Measurements from ENCODE around the gene DCST2.
A peak's percentile ranks its signal among the peaks of the same experiment; 100 is the strongest.

Gene DCST2

GRCh38 chr1:155012026-155012546 is 21.5 kb downstream of the DCST2 start:
- no peak for DNase-seq (ENCODE audit: low read depth in 1 of 2, low spot score in 1 of 2)

DNA sequence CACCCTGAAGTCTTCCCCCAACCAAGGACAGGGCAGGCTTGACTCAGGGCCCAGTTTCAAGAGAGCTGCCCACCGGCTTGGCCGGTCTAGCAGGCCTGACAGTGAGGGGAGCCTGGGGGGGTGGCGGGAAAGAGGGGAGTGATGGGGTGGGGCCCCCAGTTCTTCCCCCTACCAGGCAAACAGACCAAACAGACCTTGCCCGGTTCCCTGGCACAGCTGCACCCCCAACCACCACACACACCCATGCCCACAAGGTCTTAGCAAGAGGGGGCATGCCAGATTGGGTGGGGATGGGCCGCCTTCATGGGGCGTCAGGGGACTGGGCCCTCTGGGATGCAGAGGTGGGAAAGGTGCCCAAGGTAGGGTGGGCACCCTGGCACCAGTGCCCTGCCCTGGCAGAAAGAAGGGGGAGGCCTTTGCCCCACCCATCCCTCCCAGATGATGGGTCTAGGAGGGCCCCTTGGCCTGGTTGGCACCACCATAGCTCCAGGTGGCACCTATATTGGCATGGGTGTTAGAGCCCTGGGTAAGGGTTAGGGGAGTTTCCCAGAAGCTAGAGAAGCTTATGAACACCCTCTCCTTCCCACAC is 22.1 kb downstream of the DCST2 start:
- no peak for DNase-seq (ENCODE audit: low read depth in 1 of 2, low spot score in 1 of 2)

- no peak for DNase-seq (ENCODE audit: low read depth in 1 of 2, low spot score in 1 of 2)
Measured at GRCh38 chr1:155011004-155011416, 22.6 kb downstream of the DCST2 start.

DNA sequence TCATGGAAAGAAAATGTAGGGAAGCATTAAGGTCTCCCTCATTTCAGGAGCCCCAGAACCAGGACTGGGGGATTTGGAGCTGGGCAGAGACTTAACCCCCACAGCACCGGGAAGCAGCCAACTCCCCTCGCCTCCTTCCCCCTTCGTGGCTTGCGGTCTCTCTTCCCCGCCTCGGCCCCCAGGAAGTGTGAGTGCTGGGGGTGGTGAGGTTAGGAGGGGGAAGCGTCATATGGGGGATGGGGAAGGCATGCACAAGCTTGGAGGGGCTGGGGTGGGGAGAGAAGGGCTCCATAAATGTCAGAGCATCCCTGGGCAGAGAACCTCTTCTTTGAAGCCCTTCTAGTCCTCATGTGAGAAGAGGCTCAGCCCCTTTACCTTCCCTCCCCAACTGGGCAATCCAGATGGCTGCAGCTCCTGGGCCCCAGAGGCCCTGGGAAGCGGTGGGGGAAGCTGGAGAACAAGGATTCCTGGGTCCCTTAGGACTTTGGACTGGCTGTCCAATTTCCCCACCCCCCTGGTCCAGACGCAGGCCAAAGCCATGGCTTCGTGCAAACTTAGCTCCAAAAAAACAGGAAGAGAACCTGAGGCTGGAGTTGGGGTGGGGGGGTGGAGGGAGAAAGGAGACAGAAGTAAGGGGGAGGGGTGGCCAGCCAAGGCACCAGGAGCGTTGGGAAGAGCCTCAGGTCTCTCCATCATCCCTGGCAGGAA is 23.2 kb downstream of the DCST2 start:
- DNase-seq (ENCODE audit: low read depth in 1 of 2, low spot score in 1 of 2) = no peak

DNA sequence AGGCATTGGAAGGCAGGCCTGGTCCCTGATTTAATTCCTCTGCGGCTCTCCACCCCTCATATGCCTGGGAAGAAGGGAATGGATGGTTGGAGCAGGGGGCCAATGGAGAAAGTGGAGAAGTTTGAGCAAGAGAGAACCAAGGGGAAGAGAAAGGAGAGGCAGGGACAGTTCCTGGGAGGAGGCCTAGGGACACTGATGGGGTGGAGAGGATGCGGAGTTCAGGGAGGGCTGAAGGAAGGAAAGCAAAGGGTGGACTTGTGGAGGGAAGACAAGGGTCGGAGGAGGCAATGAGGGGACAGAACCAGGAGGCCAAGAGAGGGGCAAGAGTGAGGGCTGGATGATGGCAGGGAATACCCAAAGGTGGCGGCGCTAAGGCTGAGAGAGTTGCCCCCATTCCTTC is 23.8 kb downstream of the DCST2 start:
- DNase-seq (ENCODE audit: low read depth in 1 of 2, low spot score in 1 of 2) = no peak

DNA sequence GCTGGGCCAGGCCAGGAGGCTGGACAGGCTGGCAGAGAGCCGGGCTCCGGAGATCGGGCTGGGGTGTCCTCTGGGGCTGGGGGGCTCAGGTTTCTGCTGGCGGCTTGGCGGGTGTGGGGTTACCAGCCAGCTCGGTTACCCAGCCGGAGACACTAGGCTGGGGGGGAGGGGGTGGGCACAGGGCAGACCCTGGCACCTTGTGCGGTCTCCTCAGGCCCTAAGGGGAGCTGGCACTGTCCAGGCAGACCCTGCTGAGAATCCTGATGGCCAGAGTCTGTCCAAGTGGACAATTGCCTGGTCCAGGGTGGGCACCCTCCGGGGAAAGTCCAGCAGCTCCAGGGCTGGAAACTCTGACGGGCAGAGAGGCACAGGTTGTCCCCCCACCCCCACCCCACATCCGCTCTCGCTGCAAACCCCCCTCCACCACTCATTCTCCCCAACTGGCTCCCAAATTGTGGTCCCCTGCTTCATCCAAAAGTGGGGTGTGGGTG is 24.3 kb downstream of the DCST2 start:
- DNase-seq (ENCODE audit: low read depth in 1 of 2, low spot score in 1 of 2) = no peak

GRCh38 chr1:155008015-155008941 is 25.3 kb downstream of the DCST2 start:
- no peak for DNase-seq (ENCODE audit: low read depth in 1 of 2, low spot score in 1 of 2)

DNA sequence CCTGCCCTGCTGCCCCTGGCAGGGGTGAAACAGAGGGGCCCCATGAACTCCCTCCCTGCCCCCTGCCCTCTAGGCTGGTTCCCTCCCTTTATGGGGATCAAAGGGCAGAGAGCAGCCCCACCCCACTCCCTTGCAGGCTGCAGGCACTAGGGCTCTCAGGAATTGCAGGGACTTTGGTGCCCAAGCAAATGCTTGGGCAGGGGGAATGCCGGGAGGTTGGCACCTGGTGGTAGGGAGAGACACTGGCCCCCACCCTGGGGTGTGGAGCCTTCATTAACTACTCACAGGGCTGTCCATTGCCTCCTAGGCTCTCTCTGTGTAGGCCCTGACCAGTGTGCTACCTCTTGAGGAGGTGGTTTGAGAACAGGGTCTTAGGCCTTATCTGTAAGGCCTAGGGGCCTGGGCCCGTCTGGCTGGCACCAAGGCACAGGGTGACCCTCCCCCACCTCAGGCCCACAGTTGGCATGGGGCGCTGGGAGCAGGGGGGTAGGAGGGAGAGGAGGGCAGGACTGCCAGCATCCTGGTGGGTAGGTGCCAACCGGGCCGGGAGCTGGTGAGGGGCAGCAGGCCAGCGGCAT is 26.2 kb downstream of the DCST2 start:
- no peak for DNase-seq (ENCODE audit: low read depth in 1 of 2, low spot score in 1 of 2)

GRCh38 chr1:155006601-155007101 is 26.9 kb downstream of the DCST2 start:
- no peak for DNase-seq (ENCODE audit: low read depth in 1 of 2, low spot score in 1 of 2)

DNA sequence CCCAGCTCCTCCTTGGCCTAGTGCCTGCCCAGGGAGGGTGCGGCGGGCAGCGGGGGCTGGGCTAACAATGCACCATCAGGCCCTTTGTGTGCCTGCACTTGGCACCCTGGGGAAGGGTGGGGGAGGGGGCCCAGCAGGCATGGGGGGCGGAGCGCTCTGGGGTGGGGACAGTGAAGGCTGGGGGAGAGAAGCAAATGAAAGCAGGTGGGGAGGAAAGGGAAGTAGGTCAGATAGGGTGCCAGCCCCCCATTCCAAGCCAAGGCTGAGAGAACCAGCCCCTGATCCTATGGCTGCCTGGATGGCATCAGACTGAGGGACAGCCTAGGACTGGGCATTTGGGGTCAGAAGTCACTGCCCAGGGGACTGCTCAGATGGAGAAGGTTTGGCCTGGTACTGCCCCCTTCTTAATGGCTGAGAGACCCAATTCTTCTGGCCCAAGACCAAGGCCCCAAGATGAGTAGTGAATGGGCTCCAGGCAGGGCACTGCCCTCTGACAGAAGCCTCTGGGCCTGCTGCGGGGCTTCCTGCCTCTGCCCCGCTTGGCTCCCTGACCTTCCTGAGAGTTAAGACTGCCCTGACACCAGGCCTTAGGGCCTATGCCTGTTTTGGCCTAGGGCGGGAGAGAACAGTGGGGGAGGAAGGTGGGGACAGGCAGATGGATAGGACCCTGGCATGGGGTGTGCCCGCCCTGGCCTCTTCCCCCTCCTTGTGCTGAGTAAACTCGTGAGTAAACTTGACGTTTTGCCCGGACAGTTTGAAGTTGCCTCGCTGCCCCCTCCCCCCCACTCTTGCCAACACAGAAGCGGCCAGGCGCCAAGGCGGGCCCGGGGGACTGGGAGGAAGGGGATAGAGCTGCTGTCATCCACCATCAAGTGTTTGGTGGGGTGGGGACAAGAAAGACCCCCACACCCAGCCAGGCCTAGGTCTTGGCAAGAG is 28.2 kb downstream of the DCST2 start:
- DNase-seq (ENCODE audit: low read depth in 1 of 2, low spot score in 1 of 2) = no peak

DNA sequence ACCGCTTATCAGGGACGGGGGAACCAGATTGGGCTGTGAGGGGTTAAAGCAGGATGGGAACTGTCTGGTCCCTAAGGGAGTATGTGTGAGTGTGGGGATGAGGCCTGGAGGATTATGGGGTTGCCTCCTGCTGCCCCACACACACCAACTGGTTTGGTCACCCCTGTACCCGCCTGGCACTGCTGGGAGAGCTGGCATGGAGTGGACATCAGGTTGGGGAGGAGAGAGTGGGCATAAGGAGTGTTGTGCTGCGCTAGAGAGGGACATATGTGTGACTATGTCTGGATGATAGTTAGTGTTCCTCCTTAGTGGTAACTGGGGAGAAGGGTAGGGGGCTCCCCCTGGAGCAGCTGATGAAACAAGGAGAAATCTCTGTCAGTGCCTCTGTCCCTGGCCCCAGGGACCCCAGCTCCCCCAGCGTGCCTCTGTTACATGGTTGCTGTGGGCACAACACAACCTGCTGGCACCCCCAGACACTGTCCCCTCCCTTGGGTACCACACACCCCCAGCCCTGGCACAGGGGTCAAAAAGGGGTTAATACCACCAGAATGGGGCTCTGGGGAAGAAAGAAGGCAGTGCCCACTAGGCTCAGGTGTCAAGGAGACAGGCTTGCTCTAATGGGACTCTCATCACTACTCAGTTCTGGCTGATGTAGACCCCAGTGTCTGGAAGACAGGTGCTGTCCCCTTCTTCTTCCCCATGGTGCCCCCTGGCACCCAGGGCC is 29.1 kb downstream of the DCST2 start:
- no peak for DNase-seq (ENCODE audit: low read depth in 1 of 2, low spot score in 1 of 2)

GRCh38 chr1:155003766-155004351 is 29.7 kb downstream of the DCST2 start:
- no peak for DNase-seq (ENCODE audit: low read depth in 1 of 2, low spot score in 1 of 2)

GRCh38 chr1:155003227-155003765 is 30.3 kb downstream of the DCST2 start:
- DNase-seq (ENCODE audit: low read depth in 1 of 2, low spot score in 1 of 2) = no peak

GRCh38 chr1:155002464-155003226 is 30.9 kb downstream of the DCST2 start, which contains the start of gene ZBTB7B:
TSS of gene ZBTB7B (plus strand) at chr1:155002802. CDS start at chr1:155014661, 11,859 bp downstream.
- DNase-seq (ENCODE audit: low read depth in 1 of 2, low spot score in 1 of 2) = no peak

GRCh38 chr1:155001675-155002463 is 31.7 kb downstream of the DCST2 start:
- DNase-seq (ENCODE audit: low read depth in 1 of 2, low spot score in 1 of 2) = peak; percentile 97 to 99

DNA sequence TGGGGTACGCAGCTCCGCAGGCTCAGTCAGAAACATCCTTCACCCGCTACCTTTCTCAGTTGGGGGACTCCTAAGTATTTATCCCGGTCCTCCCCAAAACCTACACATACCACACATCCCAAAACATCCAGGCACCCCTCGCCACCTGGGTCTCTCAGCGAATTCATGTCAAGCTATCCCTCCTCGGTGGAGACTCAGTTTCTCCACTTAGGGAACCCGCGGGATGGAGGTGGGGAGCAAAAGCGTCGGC is 32.2 kb downstream of the DCST2 start:
- DNase-seq (ENCODE audit: low read depth in 1 of 2, low spot score in 1 of 2) = no peak

DNA sequence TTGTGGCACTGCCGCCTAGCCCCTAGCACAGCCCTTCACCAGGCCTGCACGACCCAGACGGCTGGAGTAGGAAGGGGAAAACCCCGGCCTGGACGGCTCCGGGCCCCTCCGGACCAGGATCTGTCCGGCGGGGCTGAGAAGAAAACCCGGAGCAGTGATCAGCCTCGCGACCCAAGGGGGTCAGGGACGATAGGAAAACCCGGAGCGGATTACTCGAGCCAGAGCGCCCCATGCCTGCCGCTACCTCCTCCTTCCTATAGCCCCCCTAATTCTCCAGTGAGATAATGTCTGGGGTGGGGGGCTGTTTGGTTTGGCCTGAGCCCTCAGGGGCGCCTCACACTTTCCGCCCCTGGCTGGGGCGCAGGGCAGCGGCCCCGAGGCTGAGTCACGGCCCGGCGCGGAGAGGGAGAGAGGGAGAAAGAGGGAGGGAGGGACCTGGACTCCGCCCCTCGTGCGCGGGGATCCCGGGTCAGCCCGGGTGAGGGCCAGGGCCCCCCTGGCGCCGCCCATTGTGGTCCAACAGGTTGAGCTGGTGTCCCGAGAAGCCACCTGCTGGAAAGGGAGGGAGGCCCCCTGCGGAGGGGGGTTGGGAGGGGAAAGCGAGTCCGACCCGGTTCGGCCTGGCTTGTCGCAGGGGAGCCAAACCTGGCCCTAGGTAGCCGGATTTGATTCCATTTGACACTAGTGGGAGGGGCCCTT is 32.7 kb downstream of the DCST2 start:
- peak; percentile 57 to 77 for DNase-seq (ENCODE audit: low read depth in 1 of 2, low spot score in 1 of 2)

Measured in activated T-helper 1 cell treated with anti-CD3 and anti-CD28 coated beads, Interleukin-2, amount 50 U/mL, for 16 hours (primary cell).